ENCODE measurements around the gene BRD1. TPM values are rescaled to one million over a fixed set of nuclear protein-coding genes. Genes with fewer than 3 reads are reported as not detected.

Gene BRD1
- total and polyA plus RNA-seq, 9 of the 15 experiments (the other 6 are each of a cell fraction or from before 2014, with no cell fraction given): 0.42 to 17.6 (median 5.5) TPM

DNA sequence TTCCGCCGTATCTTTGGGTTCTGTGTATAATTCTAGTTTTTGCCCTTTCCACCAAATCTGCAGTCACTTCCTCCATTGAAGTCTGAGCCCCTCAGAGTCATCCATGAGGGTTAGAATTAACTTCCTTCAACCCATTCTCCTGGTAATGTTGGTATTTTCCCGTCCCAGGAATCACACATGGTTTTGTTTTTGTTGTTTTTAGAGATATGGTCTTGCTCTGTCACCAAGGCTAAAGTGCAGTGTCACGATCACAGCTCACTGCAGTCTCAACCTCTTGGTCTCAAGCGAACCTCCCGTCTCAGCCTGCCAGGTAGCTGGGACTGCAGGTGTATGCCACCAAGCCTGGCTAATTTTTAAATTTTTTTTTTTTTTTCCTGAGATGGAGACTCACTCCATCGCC lies 44.7 kb upstream of the BRD1 start (continued):
- TF ChIP-seq, protein P1, sequence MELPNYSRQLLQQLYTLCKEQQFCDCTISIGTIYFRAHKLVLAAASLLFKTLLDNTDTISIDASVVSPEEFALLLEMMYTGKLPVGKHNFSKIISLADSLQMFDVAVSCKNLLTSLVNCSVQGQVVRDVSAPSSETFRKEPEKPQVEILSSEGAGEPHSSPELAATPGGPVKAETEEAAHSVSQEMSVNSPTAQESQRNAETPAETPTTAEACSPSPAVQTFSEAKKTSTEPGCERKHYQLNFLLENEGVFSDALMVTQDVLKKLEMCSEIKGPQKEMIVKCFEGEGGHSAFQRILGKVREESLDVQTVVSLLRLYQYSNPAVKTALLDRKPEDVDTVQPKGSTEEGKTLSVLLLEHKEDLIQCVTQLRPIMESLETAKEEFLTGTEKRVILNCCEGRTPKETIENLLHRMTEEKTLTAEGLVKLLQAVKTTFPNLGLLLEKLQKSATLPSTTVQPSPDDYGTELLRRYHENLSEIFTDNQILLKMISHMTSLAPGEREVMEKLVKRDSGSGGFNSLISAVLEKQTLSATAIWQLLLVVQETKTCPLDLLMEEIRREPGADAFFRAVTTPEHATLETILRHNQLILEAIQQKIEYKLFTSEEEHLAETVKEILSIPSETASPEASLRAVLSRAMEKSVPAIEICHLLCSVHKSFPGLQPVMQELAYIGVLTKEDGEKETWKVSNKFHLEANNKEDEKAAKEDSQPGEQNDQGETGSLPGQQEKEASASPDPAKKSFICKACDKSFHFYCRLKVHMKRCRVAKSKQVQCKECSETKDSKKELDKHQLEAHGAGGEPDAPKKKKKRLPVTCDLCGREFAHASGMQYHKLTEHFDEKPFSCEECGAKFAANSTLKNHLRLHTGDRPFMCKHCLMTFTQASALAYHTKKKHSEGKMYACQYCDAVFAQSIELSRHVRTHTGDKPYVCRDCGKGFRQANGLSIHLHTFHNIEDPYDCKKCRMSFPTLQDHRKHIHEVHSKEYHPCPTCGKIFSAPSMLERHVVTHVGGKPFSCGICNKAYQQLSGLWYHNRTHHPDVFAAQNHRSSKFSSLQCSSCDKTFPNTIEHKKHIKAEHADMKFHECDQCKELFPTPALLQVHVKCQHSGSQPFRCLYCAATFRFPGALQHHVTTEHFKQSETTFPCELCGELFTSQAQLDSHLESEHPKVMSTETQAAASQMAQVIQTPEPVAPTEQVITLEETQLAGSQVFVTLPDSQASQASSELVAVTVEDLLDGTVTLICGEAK (IDR thresholded peaks at IDR 0.05): no peak
- TF ChIP-seq, protein P1 (CRISPR knock-in tag; IDR thresholded peaks at IDR 0.05): no peak
- no peak for TF ChIP-seq KDM4B (IDR thresholded peaks at IDR 0.05; ENCODE audit: borderline replicate concordance in 2 of 2, low read depth in 1 of 2)
- no peak for TF ChIP-seq KDM2B (CRISPR knock-in tag; IDR thresholded peaks at IDR 0.05)
- no peak for TF ChIP-seq KLF1 (tag; IDR thresholded peaks at IDR 0.05)
- peak; percentile 36; the same call in 1 of the 2 replicates for TF ChIP-seq SMARCE1 (IDR thresholded peaks at IDR 0.05)
- TF ChIP-seq ZNF212 (CRISPR knock-in tag; IDR thresholded peaks at IDR 0.05): no peak
- TF ChIP-seq BMI1 (IDR thresholded peaks at IDR 0.05; ENCODE audit: low read length): no peak
- TF ChIP-seq, protein P2, sequence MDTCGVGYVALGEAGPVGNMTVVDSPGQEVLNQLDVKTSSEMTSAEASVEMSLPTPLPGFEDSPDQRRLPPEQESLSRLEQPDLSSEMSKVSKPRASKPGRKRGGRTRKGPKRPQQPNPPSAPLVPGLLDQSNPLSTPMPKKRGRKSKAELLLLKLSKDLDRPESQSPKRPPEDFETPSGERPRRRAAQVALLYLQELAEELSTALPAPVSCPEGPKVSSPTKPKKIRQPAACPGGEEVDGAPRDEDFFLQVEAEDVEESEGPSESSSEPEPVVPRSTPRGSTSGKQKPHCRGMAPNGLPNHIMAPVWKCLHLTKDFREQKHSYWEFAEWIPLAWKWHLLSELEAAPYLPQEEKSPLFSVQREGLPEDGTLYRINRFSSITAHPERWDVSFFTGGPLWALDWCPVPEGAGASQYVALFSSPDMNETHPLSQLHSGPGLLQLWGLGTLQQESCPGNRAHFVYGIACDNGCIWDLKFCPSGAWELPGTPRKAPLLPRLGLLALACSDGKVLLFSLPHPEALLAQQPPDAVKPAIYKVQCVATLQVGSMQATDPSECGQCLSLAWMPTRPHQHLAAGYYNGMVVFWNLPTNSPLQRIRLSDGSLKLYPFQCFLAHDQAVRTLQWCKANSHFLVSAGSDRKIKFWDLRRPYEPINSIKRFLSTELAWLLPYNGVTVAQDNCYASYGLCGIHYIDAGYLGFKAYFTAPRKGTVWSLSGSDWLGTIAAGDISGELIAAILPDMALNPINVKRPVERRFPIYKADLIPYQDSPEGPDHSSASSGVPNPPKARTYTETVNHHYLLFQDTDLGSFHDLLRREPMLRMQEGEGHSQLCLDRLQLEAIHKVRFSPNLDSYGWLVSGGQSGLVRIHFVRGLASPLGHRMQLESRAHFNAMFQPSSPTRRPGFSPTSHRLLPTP (IDR thresholded peaks at IDR 0.05; ENCODE audit: borderline replicate concordance, extremely low read depth, insufficient read length): no peak
- TF ChIP-seq FOXJ2 (tag; IDR thresholded peaks at IDR 0.05): 0 out of 2 replicates have a peak, but pooled peaks have one; percentile 24
- TF ChIP-seq ESRRB (CRISPR knock-in tag; IDR thresholded peaks at IDR 0.05; ENCODE audit: borderline replicate concordance): no peak
- TF ChIP-seq, protein P3, sequence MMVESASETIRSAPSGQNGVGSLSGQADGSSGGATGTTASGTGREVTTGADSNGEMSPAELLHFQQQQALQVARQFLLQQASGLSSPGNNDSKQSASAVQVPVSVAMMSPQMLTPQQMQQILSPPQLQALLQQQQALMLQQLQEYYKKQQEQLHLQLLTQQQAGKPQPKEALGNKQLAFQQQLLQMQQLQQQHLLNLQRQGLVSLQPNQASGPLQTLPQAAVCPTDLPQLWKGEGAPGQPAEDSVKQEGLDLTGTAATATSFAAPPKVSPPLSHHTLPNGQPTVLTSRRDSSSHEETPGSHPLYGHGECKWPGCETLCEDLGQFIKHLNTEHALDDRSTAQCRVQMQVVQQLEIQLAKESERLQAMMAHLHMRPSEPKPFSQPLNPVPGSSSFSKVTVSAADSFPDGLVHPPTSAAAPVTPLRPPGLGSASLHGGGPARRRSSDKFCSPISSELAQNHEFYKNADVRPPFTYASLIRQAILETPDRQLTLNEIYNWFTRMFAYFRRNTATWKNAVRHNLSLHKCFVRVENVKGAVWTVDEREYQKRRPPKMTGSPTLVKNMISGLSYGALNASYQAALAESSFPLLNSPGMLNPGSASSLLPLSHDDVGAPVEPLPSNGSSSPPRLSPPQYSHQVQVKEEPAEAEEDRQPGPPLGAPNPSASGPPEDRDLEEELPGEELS (CRISPR knock-in tag; IDR thresholded peaks at IDR 0.05; ENCODE audit: borderline replicate concordance): no peak
- TF ChIP-seq, protein P4, sequence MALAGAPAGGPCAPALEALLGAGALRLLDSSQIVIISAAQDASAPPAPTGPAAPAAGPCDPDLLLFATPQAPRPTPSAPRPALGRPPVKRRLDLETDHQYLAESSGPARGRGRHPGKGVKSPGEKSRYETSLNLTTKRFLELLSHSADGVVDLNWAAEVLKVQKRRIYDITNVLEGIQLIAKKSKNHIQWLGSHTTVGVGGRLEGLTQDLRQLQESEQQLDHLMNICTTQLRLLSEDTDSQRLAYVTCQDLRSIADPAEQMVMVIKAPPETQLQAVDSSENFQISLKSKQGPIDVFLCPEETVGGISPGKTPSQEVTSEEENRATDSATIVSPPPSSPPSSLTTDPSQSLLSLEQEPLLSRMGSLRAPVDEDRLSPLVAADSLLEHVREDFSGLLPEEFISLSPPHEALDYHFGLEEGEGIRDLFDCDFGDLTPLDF (CRISPR knock-in tag; IDR thresholded peaks at IDR 0.05): no peak

All from K562 (cell line).